ENCODE measurements around the gene OCA2.

OCA2 gene

DNA sequence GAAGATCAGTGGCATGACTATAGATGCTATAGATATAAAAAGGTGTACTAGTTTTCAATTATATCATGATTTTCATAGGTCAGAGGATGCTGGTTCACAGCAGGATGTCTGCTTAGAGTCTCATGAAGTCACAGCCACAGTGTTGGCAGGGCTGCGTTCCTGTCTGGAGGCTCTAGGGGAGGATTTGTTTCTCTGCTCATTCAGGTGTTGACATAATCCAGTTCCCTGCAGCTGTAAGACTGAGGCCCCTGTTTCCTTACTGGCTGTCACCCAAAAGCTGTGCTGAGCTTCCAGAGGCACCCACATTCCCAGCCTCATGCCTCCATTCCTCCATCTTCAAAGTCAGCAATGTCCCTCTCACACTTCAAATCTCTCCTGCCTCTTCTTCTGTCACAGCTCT lies 170.7 kb downstream of the OCA2 start:
- no peak overlapping the region for H3K4me3 ChIP-seq (ENCODE audit: control insufficient read depth, low read depth, low read length)
- TF ChIP-seq, protein P1, sequence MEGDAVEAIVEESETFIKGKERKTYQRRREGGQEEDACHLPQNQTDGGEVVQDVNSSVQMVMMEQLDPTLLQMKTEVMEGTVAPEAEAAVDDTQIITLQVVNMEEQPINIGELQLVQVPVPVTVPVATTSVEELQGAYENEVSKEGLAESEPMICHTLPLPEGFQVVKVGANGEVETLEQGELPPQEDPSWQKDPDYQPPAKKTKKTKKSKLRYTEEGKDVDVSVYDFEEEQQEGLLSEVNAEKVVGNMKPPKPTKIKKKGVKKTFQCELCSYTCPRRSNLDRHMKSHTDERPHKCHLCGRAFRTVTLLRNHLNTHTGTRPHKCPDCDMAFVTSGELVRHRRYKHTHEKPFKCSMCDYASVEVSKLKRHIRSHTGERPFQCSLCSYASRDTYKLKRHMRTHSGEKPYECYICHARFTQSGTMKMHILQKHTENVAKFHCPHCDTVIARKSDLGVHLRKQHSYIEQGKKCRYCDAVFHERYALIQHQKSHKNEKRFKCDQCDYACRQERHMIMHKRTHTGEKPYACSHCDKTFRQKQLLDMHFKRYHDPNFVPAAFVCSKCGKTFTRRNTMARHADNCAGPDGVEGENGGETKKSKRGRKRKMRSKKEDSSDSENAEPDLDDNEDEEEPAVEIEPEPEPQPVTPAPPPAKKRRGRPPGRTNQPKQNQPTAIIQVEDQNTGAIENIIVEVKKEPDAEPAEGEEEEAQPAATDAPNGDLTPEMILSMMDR (conservative IDR thresholded peaks at IDR 0.05; ENCODE audit: control insufficient read depth, insufficient read depth, low read depth, low read length): no peak
- no peak for DNase-seq (ENCODE audit: low read depth)

DNA sequence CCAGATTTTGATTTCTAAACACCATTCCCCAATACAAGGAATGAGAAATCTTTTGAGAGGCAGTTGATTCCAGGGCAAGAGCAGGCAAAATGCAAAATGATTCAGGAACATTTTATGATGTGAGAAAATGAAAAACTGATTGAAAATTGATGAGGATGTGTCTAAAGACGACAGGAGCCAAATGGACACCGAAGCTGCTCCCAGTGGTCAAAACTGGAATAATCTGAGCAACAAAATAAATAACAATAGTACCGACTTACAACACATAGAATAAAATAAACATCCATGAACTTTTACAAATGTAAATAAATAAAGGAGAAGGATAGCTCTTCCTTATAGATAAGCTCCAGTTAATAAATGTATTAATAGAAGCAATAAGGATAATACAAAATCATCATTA lies 186.8 kb downstream of the OCA2 start:
- TF ChIP-seq, protein P1 (conservative IDR thresholded peaks at IDR 0.05; ENCODE audit: control insufficient read depth, insufficient read depth, low read depth, low read length): no peak
- DNase-seq (ENCODE audit: low read depth): no peak

DNA sequence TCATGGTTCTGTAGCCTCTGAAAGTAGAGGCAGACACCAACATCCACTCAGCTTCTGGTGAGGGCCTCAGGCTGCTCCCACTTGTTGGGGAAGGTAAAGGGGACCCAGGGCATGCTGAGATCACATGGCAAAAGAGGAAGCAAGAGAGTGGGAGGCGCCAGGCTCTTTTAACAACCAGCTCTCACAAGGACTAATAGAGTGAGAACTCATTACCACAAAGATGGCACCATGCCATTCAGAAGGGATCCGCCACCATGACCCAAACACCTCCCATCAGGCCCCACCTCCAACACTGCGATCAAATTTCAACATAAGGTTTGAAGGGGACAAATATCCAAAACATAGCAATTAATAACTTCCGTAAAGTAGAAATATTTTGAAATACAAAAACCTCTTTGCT lies 192.3 kb downstream of the OCA2 start:
- no peak overlapping the region for H3K4me3 ChIP-seq (ENCODE audit: control insufficient read depth, low read depth, low read length)
- TF ChIP-seq, protein P1 (conservative IDR thresholded peaks at IDR 0.05; ENCODE audit: control insufficient read depth, insufficient read depth, low read depth, low read length): no peak

More for the DNA sequence above, 186.8 kb downstream of the OCA2 start:
- H3K4me3 ChIP-seq (ENCODE audit: control insufficient read depth, low read depth, low read length): no peak overlapping the region

DNA sequence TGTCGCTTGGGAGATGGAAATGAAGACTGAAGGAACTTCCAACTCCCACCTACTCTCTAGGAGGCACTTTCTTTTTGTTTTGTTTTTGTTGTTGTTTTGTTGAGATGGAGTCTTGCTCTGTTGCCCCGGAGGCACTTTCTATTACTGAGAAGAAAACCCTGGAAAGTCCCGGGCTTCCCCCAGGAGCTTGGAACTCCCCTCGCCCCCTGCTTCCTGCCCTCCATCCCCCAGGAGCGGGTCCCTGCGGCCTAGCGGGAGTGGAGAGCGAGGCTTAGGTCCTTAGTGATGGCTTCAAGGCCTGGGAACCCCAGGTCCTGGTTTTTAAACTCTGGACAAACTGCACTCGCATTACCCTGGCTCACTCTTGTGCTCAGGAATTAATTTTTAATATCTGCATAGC lies 195.7 kb downstream of the OCA2 start:
- TF ChIP-seq, protein P1 (conservative IDR thresholded peaks at IDR 0.05; ENCODE audit: control insufficient read depth, insufficient read depth, low read depth, low read length): no peak
- DNase-seq (ENCODE audit: low read depth): no peak
- no peak overlapping the region for H3K4me3 ChIP-seq (ENCODE audit: control insufficient read depth, low read depth, low read length)

More for the DNA sequence above, 192.3 kb downstream of the OCA2 start:
- DNase-seq (ENCODE audit: low read depth): no peak

DNA sequence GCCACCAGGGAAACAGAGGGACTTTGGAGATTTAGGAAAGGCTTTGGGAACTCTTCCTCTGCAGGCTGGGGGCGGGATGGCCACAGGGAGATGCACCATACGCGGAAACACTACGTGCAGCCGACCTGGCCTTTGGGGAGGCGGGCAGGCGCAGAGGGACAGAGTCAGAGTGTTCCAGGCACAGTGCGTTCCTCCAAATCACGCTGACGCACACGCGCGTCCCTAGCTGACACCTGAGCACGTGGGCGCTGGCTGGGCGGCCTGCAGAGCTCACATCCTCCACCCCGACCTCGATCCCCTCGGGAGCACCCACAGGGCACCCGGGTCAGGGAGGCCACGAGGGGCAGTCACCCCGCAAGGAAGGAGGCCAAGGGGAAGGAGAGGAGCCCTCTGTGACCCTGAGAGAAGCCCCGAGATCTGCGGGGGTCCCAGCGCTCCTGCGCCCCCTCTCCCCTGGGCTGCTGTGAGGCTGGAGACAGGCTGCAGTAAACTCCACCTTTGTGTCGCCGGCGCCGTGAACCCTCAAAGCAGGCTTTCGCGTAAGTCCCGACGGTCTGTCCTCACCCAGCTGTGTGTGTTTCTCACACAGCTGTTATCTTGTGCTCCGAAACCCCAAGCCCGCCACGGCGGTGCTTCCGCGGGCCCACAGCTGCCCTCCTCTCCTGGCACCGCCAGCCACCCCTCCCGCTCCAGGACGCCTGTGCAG lies 196.3 kb downstream of the OCA2 start:
- TF ChIP-seq, protein P1 (conservative IDR thresholded peaks at IDR 0.05; ENCODE audit: control insufficient read depth, insufficient read depth, low read depth, low read length): no peak
- no peak overlapping the region for H3K4me3 ChIP-seq (ENCODE audit: control insufficient read depth, low read depth, low read length)
- DNase-seq (ENCODE audit: low read depth): no peak

DNA sequence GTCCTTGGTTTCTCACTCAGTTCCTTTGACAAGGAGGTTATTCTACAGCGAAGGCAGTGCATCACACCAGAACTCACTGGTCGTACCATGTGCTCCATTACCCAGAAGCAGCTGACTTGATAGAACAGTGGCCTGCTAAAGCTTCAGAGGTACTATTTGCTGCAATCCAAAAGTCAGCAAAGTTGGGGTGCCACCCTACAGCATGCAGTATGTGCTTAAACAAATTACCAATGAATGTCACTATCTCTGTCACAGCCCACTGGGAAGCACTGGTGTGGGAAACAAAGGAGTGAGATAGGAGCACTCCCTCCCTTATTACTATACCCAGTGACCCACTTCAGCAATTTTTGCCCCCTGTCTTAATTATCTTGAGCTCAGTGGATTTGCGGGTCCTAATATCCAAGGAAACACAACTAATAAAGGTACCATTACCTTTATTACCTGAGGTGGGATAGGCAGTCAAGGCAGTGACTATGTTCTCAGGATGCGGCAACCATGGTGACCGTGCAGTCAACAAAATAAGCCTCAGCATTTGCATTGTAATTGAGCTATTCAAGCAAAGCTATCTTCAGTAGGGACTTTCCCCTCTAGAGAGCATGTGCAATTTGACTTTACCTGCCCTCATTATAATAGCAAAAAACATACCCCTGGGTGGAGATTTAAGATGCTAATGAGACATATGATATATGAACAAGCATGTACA lies 199.4 kb downstream of the OCA2 start:
- DNase-seq (ENCODE audit: low read depth): no peak
- no peak overlapping the region for H3K4me3 ChIP-seq (ENCODE audit: control insufficient read depth, low read depth, low read length)
- TF ChIP-seq, protein P1 (conservative IDR thresholded peaks at IDR 0.05; ENCODE audit: control insufficient read depth, insufficient read depth, low read depth, low read length): no peak
